ENCODE results near the gene ACSS1.

ACSS1 gene

GRCh38 chr20:24991897-24992486 is 65.9 kb downstream of the ACSS1 start:
- no peak for TF ChIP-seq CTCF (IDR thresholded peaks at IDR 0.05; ENCODE audit: low read depth, low read length, missing control alignments)
- in situ Hi-C loops (cut with HindIII; ENCODE audit: low sequenced_read_pairs) = loop anchor here (25.0 kb wide), 1 partner anchor 170 kb away; no protein-coding TSS in a partner anchor
- peak overlapping the region; percentile 66 for H3K4me3 ChIP-seq (ENCODE audit: low read depth, low read length)
- DNase-seq (ENCODE audit: low read depth) = no peak

- no peak overlapping the region for H3K4me3 ChIP-seq (ENCODE audit: low read depth, low read length)
- no peak for DNase-seq (ENCODE audit: low read depth)
- in situ Hi-C loops (cut with HindIII; ENCODE audit: low sequenced_read_pairs) = loop anchor here (25.0 kb wide), 1 partner anchor 171 kb away; no protein-coding TSS in a partner anchor
- no peak for TF ChIP-seq CTCF (IDR thresholded peaks at IDR 0.05; ENCODE audit: low read depth, low read length, missing control alignments)
Observed at GRCh38 chr20:24990810-24991252, 67.1 kb downstream of the ACSS1 start.

GRCh38 chr20:24989162-24989561 is 68.8 kb downstream of the ACSS1 start:
- in situ Hi-C loops (cut with HindIII; ENCODE audit: low sequenced_read_pairs) = loop anchor here (10.0 to 25.0 kb wide), 2 partner anchors 173 to 1054 kb away; no protein-coding TSS in a partner anchor
- no peak for TF ChIP-seq CTCF (IDR thresholded peaks at IDR 0.05; ENCODE audit: low read depth, low read length, missing control alignments)

GRCh38 chr20:24987873-24988835 is 69.8 kb downstream of the ACSS1 start:
- no peak for DNase-seq (ENCODE audit: low read depth)
- in situ Hi-C loops (cut with HindIII; ENCODE audit: low sequenced_read_pairs) = loop anchor here (10.0 to 25.0 kb wide), 2 partner anchors 174 to 1053 kb away; no protein-coding TSS in a partner anchor
- no peak overlapping the region for H3K4me3 ChIP-seq (ENCODE audit: low read depth, low read length)
- no peak for TF ChIP-seq CTCF (IDR thresholded peaks at IDR 0.05; ENCODE audit: low read depth, low read length, missing control alignments)

More at GRCh38 chr20:24989162-24989561, 68.8 kb downstream of the ACSS1 start:
- no peak overlapping the region for H3K4me3 ChIP-seq (ENCODE audit: low read depth, low read length)
- DNase-seq (ENCODE audit: low read depth) = no peak

- TF ChIP-seq CTCF (IDR thresholded peaks at IDR 0.05; ENCODE audit: low read depth, low read length, missing control alignments) = no peak
- DNase-seq (ENCODE audit: low read depth) = no peak
- no peak overlapping the region for H3K4me3 ChIP-seq (ENCODE audit: low read depth, low read length)
- in situ Hi-C loops (cut with HindIII; ENCODE audit: low sequenced_read_pairs) = loop anchor here (10.0 to 25.0 kb wide), 2 partner anchors 175 to 1052 kb away; no protein-coding TSS in a partner anchor
Observed at GRCh38 chr20:24987244-24987643, 70.7 kb downstream of the ACSS1 start.

GRCh38 chr20:24986436-24987015 is 71.4 kb downstream of the ACSS1 start:
- in situ Hi-C loops (cut with HindIII; ENCODE audit: low sequenced_read_pairs) = loop anchor here (10.0 to 25.0 kb wide), 2 partner anchors 176 to 1052 kb away; no protein-coding TSS in a partner anchor
- TF ChIP-seq CTCF (IDR thresholded peaks at IDR 0.05; ENCODE audit: low read depth, low read length, missing control alignments) = no peak

More at GRCh38 chr20:24986436-24987015, 71.4 kb downstream of the ACSS1 start:
- DNase-seq (ENCODE audit: low read depth) = no peak
- no peak overlapping the region for H3K4me3 ChIP-seq (ENCODE audit: low read depth, low read length)
